GM10266 (cell line): Measurements from ENCODE around the gene SH2D2A.

ENCODE experiments used
- DNase-seq: peaks from one replicate; pipeline ENCODE4 v3.0.0; 2012; ENCODE audit errors: extremely low spot score
- TF ChIP-seq, protein P1 (sequence below): IDR thresholded peaks from 2 replicates; pipeline ENCODE4 v1.5.1; 2012; ENCODE audit warnings: mild to moderate bottlenecking, low read depth; ENCODE audit not compliant: control insufficient read depth, insufficient read depth; ENCODE audit errors: missing control alignments

The SH2D2A gene

DNA sequence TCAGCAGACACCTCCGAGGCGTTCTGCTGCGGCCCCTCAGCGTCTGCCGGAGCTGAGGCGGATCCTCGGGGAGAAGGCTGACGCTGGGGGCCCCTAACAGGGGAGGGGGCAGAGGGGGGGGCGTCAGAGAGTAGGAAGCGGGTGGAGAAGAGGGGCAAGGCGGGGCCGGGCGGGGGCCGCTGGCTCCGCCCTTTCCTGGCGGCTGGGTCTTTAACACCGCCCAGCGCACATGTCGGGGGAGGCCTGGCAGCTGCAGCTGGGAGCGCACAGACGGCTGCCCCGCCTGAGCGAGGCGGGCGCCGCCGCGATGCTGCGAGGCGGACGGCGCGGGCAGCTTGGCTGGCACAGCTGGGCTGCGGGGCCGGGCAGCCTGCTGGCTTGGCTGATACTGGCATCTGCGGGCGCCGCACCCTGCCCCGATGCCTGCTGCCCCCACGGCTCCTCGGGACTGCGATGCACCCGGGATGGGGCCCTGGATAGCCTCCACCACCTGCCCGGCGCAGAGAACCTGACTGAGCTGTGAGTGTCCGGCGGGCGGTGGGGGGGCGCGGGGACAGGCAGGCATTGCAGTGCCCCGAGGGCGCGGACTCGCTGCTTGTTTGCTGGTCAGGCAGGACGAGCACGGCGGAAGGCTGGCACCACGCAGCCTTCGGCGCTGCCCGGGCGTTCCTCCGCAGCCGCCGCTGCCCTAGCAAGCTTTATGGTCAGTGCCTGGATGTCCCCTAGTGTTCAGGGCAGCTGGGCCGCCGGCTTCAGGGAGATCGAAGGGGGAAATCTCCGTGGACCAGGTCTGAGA lies 44.2 kb upstream of the SH2D2A start, which contains the start of gene NTRK1:
Gene NTRK1 (plus strand): TSS at position 238 of the 796 bp plus-strand sequence. CDS start 70 bp downstream, at position 308.
- DNase-seq: peak; percentile 85
- TF ChIP-seq, protein P1, sequence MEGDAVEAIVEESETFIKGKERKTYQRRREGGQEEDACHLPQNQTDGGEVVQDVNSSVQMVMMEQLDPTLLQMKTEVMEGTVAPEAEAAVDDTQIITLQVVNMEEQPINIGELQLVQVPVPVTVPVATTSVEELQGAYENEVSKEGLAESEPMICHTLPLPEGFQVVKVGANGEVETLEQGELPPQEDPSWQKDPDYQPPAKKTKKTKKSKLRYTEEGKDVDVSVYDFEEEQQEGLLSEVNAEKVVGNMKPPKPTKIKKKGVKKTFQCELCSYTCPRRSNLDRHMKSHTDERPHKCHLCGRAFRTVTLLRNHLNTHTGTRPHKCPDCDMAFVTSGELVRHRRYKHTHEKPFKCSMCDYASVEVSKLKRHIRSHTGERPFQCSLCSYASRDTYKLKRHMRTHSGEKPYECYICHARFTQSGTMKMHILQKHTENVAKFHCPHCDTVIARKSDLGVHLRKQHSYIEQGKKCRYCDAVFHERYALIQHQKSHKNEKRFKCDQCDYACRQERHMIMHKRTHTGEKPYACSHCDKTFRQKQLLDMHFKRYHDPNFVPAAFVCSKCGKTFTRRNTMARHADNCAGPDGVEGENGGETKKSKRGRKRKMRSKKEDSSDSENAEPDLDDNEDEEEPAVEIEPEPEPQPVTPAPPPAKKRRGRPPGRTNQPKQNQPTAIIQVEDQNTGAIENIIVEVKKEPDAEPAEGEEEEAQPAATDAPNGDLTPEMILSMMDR: no peak

- TF ChIP-seq, protein P1: peak; percentile 80
- DNase-seq: peak; percentile 90
Observed at GRCh38 chr1:156860113-156860627, 43.5 kb upstream of the SH2D2A start.

DNA sequence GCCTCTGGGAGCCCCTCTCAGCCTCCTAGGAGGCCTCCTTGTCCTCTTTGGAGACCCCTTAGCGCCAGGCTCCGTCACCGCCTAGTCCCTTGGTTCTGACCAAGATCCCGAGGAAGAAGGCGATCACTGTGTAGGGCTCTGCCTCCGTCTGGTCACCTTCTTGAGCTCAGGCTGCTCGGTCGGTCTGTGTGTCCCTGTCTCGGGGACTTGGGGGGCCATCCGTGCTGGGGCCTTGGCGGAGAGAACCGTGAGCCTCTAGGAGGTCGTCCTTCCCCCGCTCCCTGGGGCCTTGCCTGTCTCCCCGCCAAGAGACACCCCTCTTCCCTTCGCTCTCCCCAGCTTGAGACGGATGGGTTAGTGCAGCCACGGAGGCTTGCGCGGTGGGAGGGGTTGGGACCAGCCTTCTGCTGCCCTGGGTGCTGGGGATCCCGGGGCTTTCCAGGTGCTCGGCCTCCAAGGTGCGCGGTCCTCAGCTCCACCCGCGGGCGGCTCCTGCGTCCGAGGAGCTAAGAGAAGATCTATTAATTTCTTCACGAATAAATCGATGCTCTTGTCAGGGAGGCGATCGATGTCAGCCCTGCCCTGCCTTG lies 43.0 kb upstream of the SH2D2A start:
- DNase-seq: peak; percentile 64
- TF ChIP-seq, protein P1: no peak

DNA sequence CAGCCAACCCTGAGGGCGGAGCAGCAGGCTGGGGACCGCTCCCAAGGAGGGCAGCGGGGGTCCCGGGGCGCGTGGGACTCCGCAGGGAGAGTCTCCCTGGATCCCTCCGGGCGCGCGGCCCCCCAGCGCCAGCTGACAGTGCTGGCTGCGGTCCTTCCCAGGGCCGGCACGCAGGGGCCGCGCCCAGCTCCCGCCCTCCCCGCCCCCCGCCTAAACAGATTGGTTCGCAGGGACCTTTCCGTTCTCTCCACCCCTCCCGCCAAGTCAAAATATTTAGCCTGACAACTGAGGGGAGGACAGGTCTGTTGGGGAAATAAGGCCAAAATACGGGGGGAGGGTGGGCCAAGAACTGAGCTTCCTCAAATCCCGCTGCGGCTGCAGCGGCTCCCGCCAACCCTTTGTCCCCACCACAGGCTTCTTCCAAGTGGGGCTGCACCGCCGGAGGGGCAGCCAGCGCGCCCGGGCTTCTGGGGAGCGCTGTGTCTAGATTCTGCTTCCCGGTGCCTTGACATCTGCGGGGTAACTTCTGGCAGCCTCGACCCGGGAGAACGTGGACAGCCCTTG lies 42.4 kb upstream of the SH2D2A start, which contains the start of gene INSRR:
Gene INSRR (minus strand): TSS at position 159 of the 564 bp plus-strand sequence. CDS start 496 bp downstream, outside the sequence.
- no peak for DNase-seq
- TF ChIP-seq, protein P1: no peak

GRCh38 chr1:156858555-156858956 lies 41.9 kb upstream of the SH2D2A start:
- DNase-seq: no peak
- TF ChIP-seq, protein P1: no peak

DNA sequence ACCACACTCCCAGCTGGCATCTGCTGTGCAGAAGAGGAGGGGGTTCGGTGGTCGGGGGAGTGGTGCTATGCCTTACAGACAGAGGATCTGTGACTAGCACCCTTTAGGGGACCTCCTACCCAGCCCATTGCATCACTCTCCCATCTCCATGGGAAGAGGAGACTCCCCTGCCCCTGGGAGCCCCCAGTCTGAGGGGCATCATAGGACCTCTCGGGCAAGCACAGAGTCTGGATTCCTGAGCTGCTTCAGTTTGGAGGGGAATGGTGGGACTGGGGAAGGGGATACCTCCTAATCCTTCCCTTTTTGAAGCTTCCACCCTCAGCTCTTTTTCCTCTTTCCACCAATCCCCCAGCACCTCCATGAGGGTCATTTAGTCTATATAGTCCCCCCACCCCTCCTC lies 40.9 kb upstream of the SH2D2A start:
- TF ChIP-seq, protein P1: no peak
- DNase-seq: no peak

DNA sequence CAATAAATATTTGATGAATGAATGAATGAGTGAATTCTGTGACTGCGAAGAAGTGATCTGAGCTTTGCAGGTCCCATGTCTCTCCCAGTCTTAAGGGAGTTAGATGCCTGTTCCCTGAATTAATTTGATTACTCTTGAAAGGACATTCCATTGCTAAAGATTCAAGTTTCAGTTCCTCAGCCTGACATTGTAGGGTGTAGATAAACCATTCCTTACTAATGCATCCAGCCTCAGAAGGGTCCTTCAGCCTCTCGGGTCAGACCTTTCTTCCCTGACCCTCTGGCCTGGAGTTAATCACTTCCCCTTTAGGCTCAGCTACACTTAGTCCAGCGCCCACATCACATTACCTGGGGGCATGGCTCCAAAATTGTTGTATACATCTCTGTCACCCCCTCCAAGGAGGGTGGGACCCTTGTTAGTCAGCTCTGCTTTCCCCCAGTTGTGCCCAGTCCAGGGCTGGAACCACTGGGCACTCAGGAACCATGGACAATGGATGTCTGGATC lies 39.7 kb upstream of the SH2D2A start:
- TF ChIP-seq, protein P1: no peak
- no peak for DNase-seq
